AG10803 (cell line): Measurements from ENCODE around the gene IGDCC3.
A peak's percentile ranks its signal among the peaks of the same experiment; 100 is the strongest.

Experiments used
- DNase-seq: peaks from one replicate; pipeline ENCODE4 v3.0.0; 2010; ENCODE audit warnings: low read depth
- H3K4me3 ChIP-seq: 2 replicates; pipeline ENCODE4 v1.5.1; 2011; ENCODE audit warnings: mild to moderate bottlenecking, low read length, control low read depth
- CTCF ChIP-seq: conservative IDR thresholded peaks from 2 replicates; pipeline ENCODE4 v1.5.1; 2011; ENCODE audit warnings: mild to moderate bottlenecking, low read length, control low read depth, inconsistent platforms

Gene IGDCC3

GRCh38 chr15:65363766-65364165 lies 14.0 kb downstream of the IGDCC3 start:
- no peak for TF ChIP-seq CTCF
- H3K4me3 ChIP-seq = no peak overlapping the region
- no peak for DNase-seq

- no peak for TF ChIP-seq CTCF
- DNase-seq = no peak
- H3K4me3 ChIP-seq = no peak overlapping the region
Observed at GRCh38 chr15:65363306-65363705, 14.5 kb downstream of the IGDCC3 start.

- DNase-seq = no peak
- no peak overlapping the region for H3K4me3 ChIP-seq
- no peak for TF ChIP-seq CTCF
Observed at GRCh38 chr15:65362491-65362890, 15.3 kb downstream of the IGDCC3 start.

GRCh38 chr15:65361708-65362459 lies 15.9 kb downstream of the IGDCC3 start:
- TF ChIP-seq CTCF = no peak
- no peak for DNase-seq
- H3K4me3 ChIP-seq = no peak overlapping the region

- no peak for DNase-seq
- no peak for TF ChIP-seq CTCF
- H3K4me3 ChIP-seq = no peak overlapping the region
Observed at GRCh38 chr15:65360506-65360905, 17.3 kb downstream of the IGDCC3 start.

GRCh38 chr15:65355988-65356353 lies 21.8 kb downstream of the IGDCC3 start:
- H3K4me3 ChIP-seq = no peak overlapping the region
- DNase-seq = no peak
- no peak for TF ChIP-seq CTCF

- DNase-seq = no peak
- peak overlapping the region; percentile 31 for H3K4me3 ChIP-seq
- TF ChIP-seq CTCF = no peak
Observed at GRCh38 chr15:65355173-65355987, 22.4 kb downstream of the IGDCC3 start.
